A549 treated with AZD9567 at 1 μM for 4 hours (cell line): ENCODE data around the gene FLII. TPM values are rescaled to one million over a fixed set of nuclear protein-coding genes. Genes with fewer than 3 reads are reported as not detected.

Experiments used
- total RNA-seq: library from RNA; stranded (reverse); fragments of 200-300 nt; extraction: Qiagen RNA extraction; gene quantifications from 5 replicates; pipeline ENCODE4 v1.2.3, GENCODE V29; 2022; ENCODE audit not compliant: insufficient read depth

Gene FLII
- 258 to 319 TPM (median 265 TPM) in 5 replicates for total RNA-seq

DNA sequence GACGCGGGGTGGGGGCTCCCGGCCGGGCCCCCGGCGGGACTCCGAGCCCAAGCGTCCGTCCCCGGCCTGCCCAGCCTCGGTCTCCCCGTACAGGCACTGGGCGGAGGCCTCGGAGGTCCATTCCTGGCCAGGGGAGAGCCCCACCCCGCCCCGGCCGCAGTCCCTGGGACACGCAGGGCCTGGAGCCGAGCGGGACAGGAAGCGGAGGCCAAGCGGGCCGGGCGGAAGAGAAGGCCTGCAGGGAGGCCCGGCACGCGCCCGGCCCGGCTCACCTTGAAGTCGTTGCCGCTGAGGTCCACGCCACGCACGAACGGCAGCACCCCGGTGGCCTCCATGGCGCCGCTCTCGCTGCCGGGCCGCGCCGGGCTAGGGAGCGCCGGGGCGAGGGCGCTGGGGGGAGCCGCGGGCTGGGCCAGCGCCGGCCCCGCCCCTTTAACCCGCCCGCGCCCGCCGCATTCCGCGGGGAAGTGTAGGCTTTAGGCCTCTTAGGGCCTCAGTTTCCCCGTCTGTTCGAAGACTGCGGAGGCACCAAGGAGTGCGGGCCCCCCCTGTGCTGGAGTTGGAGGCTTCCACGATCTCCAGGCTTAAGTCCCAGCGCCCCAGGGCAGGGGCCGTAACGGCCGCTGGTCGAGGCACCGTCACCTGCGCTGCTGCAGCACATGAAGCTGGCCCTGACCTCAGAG is at the start of gene FLII:
TSS of gene FLII (minus strand) at position 383 of the 683 bp plus-strand sequence. CDS start at position 335, 48 bp downstream.

GRCh38 chr17:18260332-18261145 is 2.0 kb upstream of the FLII start, which contains the start of gene MIEF2:
Gene MIEF2 (plus strand): TSS chr17:18260662. CDS start chr17:18262721, 2,059 bp downstream.

GRCh38 chr17:18225121-18225641 is 33.4 kb downstream of the FLII start, which contains the start of gene LLGL1:
Gene LLGL1 (plus strand): TSS chr17:18225635. CDS start chr17:18225683, 48 bp downstream.

Other genes starting within 250 kb of the FLII start
- gene ATPAF2, start 219.6 kb downstream of the FLII start, total RNA-seq, result 26.8 to 31.6 TPM (median 29.2 TPM) in 5 replicates
- 7.8 to 11.8 TPM (median 10.2 TPM) in 5 replicates for gene GID4, start 219.3 kb downstream of the FLII start, total RNA-seq
- 49.2 to 63.9 TPM (median 52.7 TPM) in 5 replicates for gene DRG2, start 170.8 kb downstream of the FLII start, total RNA-seq
- gene MYO15A, start 150.0 kb downstream of the FLII start, total RNA-seq, result 0.22 to 0.37 TPM (median 0.30 TPM) in 4 of 5 replicates, not detected in the other
- 45.9 to 58.9 TPM (median 47.2 TPM) in 5 replicates for gene ALKBH5, start 74.9 kb downstream of the FLII start, total RNA-seq
- 13.6 to 18.4 TPM (median 16.7 TPM) in 5 replicates for gene LLGL1, start 33.1 kb downstream of the FLII start, total RNA-seq
- gene MIEF2, start 1.9 kb upstream of the FLII start, total RNA-seq, result 7.8 to 12.3 TPM (median 11.3 TPM) in 5 replicates
- gene TOP3A, start 56.3 kb upstream of the FLII start, total RNA-seq, result 38.4 to 43.9 TPM (median 39.2 TPM) in 5 replicates
- gene SMCR8, start 56.6 kb upstream of the FLII start, total RNA-seq, result 13.9 to 15.9 TPM (median 15.4 TPM) in 5 replicates
- gene SHMT1, start 104.8 kb upstream of the FLII start, total RNA-seq, result 43.9 to 50.3 TPM (median 48.2 TPM) in 5 replicates
- gene EVPLL, start 119.0 kb upstream of the FLII start, total RNA-seq, result not detected in 5 replicates
- gene LGALS9C, start 218.1 kb upstream of the FLII start, total RNA-seq, result 0.05 TPM in 1 of 5 replicates, not detected in the others